Superior temporal gyrus (tissue), 1 donor: ENCODE data around the gene HTR4.
"Not testable (repeated sequence)": the region's sequence is repeated elsewhere in the genome, so short reads cannot be mapped to it uniquely, and the experiment has no call there.

ENCODE experiments used
- DNase-seq: peaks from one replicate; pipeline ENCODE4 v3.0.0-alpha.2; 2016; ENCODE audit errors: extremely low spot score

HTR4 gene

GRCh38 chr5:148476302-148476701 lies 178.0 kb downstream of the HTR4 start:
- no peak for DNase-seq

- DNase-seq, result no peak
Measured at GRCh38 chr5:148474025-148474511, 180.3 kb downstream of the HTR4 start.

GRCh38 chr5:148471379-148471778 lies 182.9 kb downstream of the HTR4 start:
- no peak for DNase-seq

GRCh38 chr5:148469501-148469935 lies 184.8 kb downstream of the HTR4 start:
- DNase-seq, result peak; percentile 88

- not testable (repeated sequence) for DNase-seq
Measured at GRCh38 chr5:148468746-148469145, 185.6 kb downstream of the HTR4 start.

GRCh38 chr5:148467958-148468357 lies 186.4 kb downstream of the HTR4 start:
- DNase-seq, result no peak

- no peak for DNase-seq
Measured at GRCh38 chr5:148466236-148466580, 188.1 kb downstream of the HTR4 start.

GRCh38 chr5:148465381-148466235 lies 188.7 kb downstream of the HTR4 start:
- DNase-seq, result no peak

- DNase-seq, result no peak
Measured at GRCh38 chr5:148459669-148460068, 194.7 kb downstream of the HTR4 start.

- DNase-seq, result no peak
Measured at GRCh38 chr5:148458036-148458888, 196.1 kb downstream of the HTR4 start.

- DNase-seq, result no peak
Measured at GRCh38 chr5:148457183-148457620, 197.1 kb downstream of the HTR4 start.

- peak; percentile 64 for DNase-seq
Measured at GRCh38 chr5:148455185-148455584, 199.1 kb downstream of the HTR4 start.

- no peak for DNase-seq
Measured at GRCh38 chr5:148454576-148454975, 199.8 kb downstream of the HTR4 start.

GRCh38 chr5:148452499-148453193 lies 201.7 kb downstream of the HTR4 start:
- no peak for DNase-seq

GRCh38 chr5:148446611-148447010 lies 207.7 kb downstream of the HTR4 start:
- no peak for DNase-seq

- DNase-seq, result no peak
Measured at GRCh38 chr5:148445578-148445977, 208.7 kb downstream of the HTR4 start.

- DNase-seq, result peak; percentile 96
Measured at GRCh38 chr5:148443998-148444397, 210.3 kb downstream of the HTR4 start.

GRCh38 chr5:148443241-148443640 lies 211.1 kb downstream of the HTR4 start:
- DNase-seq, result no peak

- peak; percentile 33 for DNase-seq
Measured at GRCh38 chr5:148438933-148439332, 215.4 kb downstream of the HTR4 start.

GRCh38 chr5:148437249-148437648 lies 217.1 kb downstream of the HTR4 start:
- DNase-seq, result no peak

GRCh38 chr5:148436029-148436428 lies 218.3 kb downstream of the HTR4 start:
- DNase-seq, result no peak

GRCh38 chr5:148433826-148434225 lies 220.5 kb downstream of the HTR4 start:
- no peak for DNase-seq
